HL-60 (cell line): ENCODE results near the gene CCNC.

Source experiments
- GABPA ChIP-seq: IDR thresholded peaks from 2 replicates; pipeline ENCODE4 v1.6.1; 2012; ENCODE audit warnings: low read depth
- POLR2AphosphoS5 ChIP-seq: IDR thresholded peaks from 2 replicates; pipeline ENCODE4 v1.6.1; 2012; ENCODE audit warnings: low read depth
- SPI1 ChIP-seq: IDR thresholded peaks from 2 replicates; pipeline ENCODE4 v1.6.1; 2012; ENCODE audit warnings: low read depth, mild to moderate bottlenecking, borderline replicate concordance
- TF ChIP-seq, protein P1 (sequence below): IDR thresholded peaks from one replicate; pipeline ENCODE4 v1.5.1; 2011; ENCODE audit warnings: low read length, control low read depth, inconsistent platforms; ENCODE audit not compliant: insufficient read depth

DNA sequence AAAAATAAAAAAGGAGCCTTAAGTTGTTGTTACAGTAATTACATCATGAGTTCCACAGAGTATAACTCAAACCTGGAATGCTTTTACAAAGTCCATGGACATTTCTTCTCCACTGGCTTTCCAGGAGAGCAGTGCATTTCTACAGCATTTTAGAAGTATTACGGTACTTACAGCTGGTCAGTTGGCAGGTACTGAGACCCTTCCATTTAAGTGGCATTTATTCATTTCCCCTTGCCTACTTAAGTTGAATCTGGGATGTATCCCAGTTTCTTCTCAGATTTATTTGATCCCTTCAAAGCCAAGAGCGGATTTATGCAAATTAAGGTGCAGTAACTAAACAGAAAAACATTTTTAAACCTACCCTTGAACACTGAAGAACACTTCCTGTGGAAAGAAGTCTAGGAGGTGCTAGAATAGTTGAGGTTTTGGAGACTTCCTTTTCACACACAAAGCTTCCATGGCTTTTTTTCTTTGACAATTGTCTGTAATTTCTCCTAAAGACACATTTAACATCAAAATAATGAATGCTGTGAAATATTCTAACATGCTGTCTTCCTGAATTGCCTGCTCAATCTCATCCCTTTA lies 41.5 kb upstream of the CCNC start:
- TF ChIP-seq, protein P1, sequence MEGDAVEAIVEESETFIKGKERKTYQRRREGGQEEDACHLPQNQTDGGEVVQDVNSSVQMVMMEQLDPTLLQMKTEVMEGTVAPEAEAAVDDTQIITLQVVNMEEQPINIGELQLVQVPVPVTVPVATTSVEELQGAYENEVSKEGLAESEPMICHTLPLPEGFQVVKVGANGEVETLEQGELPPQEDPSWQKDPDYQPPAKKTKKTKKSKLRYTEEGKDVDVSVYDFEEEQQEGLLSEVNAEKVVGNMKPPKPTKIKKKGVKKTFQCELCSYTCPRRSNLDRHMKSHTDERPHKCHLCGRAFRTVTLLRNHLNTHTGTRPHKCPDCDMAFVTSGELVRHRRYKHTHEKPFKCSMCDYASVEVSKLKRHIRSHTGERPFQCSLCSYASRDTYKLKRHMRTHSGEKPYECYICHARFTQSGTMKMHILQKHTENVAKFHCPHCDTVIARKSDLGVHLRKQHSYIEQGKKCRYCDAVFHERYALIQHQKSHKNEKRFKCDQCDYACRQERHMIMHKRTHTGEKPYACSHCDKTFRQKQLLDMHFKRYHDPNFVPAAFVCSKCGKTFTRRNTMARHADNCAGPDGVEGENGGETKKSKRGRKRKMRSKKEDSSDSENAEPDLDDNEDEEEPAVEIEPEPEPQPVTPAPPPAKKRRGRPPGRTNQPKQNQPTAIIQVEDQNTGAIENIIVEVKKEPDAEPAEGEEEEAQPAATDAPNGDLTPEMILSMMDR: no peak
- TF ChIP-seq SPI1 (no peak; the same call in 1 of the 2 replicates), GABPA (no peak), POLR2AphosphoS5 (no peak)
